HFF-Myc (cell line): Measurements from ENCODE around the gene DDX20.
A peak's percentile ranks its signal among the peaks of the same experiment; 100 is the strongest.

Source experiments
- DNase-seq: peaks from one replicate; pipeline ENCODE4 v3.0.0-alpha.2; 2011; ENCODE audit warnings: low read depth; ENCODE audit errors: extremely low read depth
- H3K4me3 ChIP-seq: replicated peaks from 2 replicates; pipeline ENCODE4 v1.5.1; 2011; ENCODE audit warnings: low read depth, mild to moderate bottlenecking, control low read depth, low read length
- CTCF ChIP-seq: IDR thresholded peaks from 2 replicates; pipeline ENCODE4 v1.5.1; 2012; ENCODE audit warnings: mild to moderate bottlenecking, low read depth, low read length, control low read depth; ENCODE audit errors: missing control alignments

DDX20 gene

GRCh38 chr1:111755331-111756123 lies at the start of gene DDX20:
Gene DDX20, plus strand, starts transcription at chr1:111755901. Its CDS starts 24 bp downstream, at chr1:111755925.
- H3K4me3 ChIP-seq: peak within 1 kb of the TSS; percentile 81
- DNase-seq: peak; percentile 89
- TF ChIP-seq CTCF: peak; percentile 84

- no peak overlapping the region for H3K4me3 ChIP-seq
- TF ChIP-seq CTCF: no peak
- DNase-seq: no peak
Measured at GRCh38 chr1:111706921-111707320, 48.8 kb upstream of the DDX20 start.

- H3K4me3 ChIP-seq: no peak overlapping the region
- no peak for DNase-seq
- no peak for TF ChIP-seq CTCF
Measured at GRCh38 chr1:111707906-111708305, 47.8 kb upstream of the DDX20 start.

GRCh38 chr1:111709986-111710385 lies 45.7 kb upstream of the DDX20 start:
- no peak for DNase-seq
- no peak overlapping the region for H3K4me3 ChIP-seq
- no peak for TF ChIP-seq CTCF

- DNase-seq: no peak
- no peak for TF ChIP-seq CTCF
Measured at GRCh38 chr1:111716333-111716732, 39.4 kb upstream of the DDX20 start.

GRCh38 chr1:111717450-111717849 lies 38.3 kb upstream of the DDX20 start:
- no peak overlapping the region for H3K4me3 ChIP-seq
- no peak for TF ChIP-seq CTCF
- no peak for DNase-seq

More at GRCh38 chr1:111716333-111716732, 39.4 kb upstream of the DDX20 start:
- H3K4me3 ChIP-seq: no peak overlapping the region
